ENCODE measurements around the gene TMEFF2.
"Not testable (repeated sequence)": the region's sequence is repeated elsewhere in the genome, so short reads cannot be mapped to it uniquely, and the experiment has no call there.

The TMEFF2 gene

DNA sequence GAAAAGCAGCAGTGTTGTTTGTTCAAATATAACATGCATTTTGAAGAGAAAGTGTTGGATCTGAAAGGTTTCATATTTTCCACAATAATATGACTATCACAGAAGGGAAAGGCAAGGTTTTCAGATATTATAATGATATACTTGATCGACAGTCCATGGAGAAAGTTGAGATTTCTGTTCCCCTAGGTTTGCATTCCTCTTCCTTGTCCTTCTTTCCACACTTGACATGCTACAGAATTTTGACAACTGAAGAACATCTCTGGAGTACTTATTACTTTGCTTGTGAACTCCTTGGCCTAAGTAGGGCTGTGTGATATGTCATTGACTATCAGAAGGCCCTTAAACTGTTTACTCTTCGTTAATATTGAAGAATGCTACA is 46.5 kb downstream of the TMEFF2 start:
- H3K4me3 ChIP-seq (ENCODE audit: low read depth, low read length): no peak overlapping the region
- TF ChIP-seq CTCF (IDR thresholded peaks at IDR 0.05; ENCODE audit: borderline replicate concordance, insufficient read depth, low read depth, low read length): no peak

DNA sequence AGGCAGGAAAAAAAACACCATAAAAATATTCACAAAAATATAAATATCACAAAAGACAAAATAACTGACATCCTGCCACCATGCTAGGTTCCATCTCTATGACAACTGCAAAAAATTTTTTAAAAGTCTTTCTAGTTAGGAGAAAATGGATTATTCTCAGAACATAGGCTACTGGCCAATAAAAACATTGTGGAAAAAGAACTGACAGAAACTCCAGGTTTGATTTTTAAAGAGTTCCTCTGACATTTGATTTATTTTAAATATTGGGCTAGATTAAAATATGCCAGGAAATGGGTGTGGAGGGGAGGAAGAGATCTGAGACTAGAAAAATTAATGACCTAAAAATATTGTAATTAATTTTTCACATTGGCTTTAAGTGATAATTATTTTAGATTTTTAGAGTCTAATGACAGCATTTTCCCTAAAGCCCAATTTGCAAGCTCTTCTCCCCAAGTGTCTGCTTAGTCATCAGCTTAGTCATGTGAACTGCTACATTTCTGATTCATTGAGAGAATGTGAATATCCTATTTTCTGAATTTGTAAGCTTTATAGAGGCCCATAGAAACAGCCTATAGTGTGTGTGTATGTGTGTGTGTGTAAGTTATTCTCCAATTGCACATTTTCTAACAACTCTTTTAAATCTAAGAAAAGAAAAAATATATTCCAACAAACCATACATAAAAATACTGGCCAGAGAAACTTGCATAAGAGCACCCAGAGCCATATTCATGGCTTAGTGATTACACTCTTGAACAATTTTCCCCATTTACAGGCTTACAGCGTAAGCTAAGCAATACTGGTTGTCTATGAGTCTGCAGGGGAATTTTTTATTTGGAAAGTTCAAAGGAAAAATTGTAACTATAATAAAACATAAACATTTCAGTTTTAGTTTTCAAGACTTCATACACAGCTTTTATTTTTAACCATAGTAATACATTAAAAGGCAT is 48.4 kb downstream of the TMEFF2 start:
- no peak for TF ChIP-seq CTCF (IDR thresholded peaks at IDR 0.05; ENCODE audit: borderline replicate concordance, insufficient read depth, low read depth, low read length)
- H3K4me3 ChIP-seq (ENCODE audit: low read depth, low read length): no peak overlapping the region

DNA sequence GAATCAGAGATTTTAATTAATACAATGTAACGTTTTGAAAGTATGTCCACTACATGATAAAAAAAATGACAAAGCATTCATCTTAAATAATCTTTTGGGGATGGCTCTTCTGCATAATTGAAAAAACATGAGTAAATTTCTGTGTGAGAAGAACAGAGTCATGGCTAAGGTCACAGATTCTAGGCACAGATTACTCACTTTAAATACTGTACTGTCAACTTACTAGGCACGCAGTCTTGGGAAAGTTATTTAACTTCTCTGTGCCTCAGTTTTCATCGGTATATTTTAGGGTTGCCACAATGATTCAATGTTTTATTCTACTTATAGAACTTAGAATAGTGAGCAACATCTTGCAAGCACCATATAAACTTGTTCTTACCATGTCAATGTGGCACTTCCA is 49.2 kb downstream of the TMEFF2 start:
- TF ChIP-seq CTCF (IDR thresholded peaks at IDR 0.05; ENCODE audit: borderline replicate concordance, insufficient read depth, low read depth, low read length): no peak
- no peak overlapping the region for H3K4me3 ChIP-seq (ENCODE audit: low read depth, low read length)

GRCh38 chr2:192140236-192140839 is 54.4 kb downstream of the TMEFF2 start:
- no peak overlapping the region for H3K4me3 ChIP-seq (ENCODE audit: low read depth, low read length)
- TF ChIP-seq CTCF (IDR thresholded peaks at IDR 0.05; ENCODE audit: borderline replicate concordance, insufficient read depth, low read depth, low read length): no peak

DNA sequence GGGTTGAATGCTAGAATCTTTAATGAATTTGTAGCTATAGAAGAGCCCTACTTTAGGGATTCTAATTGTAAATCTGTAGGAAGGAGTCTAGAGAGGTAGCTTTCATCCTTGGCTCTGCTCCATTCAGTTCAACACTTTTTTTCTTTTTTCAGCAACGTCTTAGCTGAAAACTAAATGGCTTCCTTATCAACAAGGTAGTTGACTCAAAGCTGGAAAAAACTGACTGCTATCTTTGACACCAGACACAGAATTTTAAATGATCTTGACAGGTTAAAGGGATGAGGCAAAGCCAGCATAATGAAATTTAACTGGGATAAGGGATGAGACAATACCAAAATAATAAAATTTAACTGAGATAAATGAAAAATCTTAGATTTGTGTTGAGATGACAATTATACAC is 54.9 kb downstream of the TMEFF2 start:
- no peak for TF ChIP-seq CTCF (IDR thresholded peaks at IDR 0.05; ENCODE audit: borderline replicate concordance, insufficient read depth, low read depth, low read length)
- no peak overlapping the region for H3K4me3 ChIP-seq (ENCODE audit: low read depth, low read length)

DNA sequence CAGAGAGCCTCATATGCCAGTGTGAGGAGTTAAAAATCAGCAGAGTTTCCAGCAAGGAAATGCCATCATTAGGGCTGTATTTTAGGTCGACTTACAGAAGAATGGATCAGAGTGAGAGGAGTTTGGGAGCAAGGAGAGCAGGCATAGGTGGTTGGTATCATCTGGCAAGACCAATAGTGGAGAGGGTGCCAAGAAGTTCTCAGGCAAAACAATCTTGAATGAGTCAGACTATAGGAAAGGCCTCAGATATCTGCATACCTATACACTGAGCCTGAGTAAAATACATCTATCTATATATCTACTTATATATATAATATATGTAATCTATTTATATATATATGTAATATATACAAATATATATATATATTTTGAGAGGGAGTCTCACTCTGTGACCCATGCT is 57.3 kb downstream of the TMEFF2 start:
- no peak for TF ChIP-seq CTCF (IDR thresholded peaks at IDR 0.05; ENCODE audit: borderline replicate concordance, insufficient read depth, low read depth, low read length)
- no peak overlapping the region for H3K4me3 ChIP-seq (ENCODE audit: low read depth, low read length)

DNA sequence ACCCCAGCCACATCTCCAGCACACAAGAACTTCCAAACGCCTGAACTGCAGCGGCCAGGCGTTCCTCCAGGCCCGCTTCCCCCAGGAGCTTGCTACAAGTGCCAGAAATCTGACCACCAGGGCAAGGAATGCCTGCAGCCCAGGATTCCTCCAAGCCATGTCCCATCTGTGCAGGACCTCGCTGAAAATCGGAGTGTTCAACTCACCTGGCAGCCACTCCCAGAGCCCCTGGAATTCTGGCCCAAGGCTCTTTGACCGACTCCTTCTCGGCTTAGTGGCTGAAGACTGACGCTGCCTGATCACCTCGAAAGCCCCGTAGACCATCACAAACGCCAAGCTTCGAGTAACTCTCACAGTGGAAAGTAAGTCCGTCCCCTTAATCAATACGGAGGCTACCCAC is 62.1 kb downstream of the TMEFF2 start:
- H3K4me3 ChIP-seq (ENCODE audit: low read depth, low read length): not testable (repeated sequence)

DNA sequence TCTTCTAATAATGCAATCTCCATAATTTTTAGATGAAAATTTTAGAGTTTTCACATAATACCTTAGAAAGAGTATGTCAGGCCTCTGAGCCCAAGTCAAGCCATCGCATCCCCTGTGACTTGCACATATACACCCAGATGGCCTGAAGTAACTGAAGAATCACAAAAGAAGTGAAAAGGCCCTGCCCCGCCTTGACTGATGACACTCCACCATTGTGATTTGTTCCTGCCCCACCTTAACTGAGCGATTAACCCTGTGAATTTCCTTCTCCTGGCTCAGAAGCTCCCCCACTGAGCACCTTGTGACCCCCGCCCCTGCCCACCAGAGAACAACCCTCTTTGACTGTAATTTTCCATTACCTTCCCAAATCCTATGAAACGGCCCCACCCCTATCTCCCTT is 64.4 kb downstream of the TMEFF2 start:
- H3K4me3 ChIP-seq (ENCODE audit: low read depth, low read length): not testable (repeated sequence)
